GM10266 (cell line): ENCODE data around the gene DTX3L.
A peak's percentile ranks its signal among the peaks of the same experiment; 100 is the strongest.

Source experiments
- DNase-seq: peaks from one replicate; pipeline ENCODE4 v3.0.0; 2012; ENCODE audit errors: extremely low spot score
- CTCF ChIP-seq: IDR thresholded peaks from 2 replicates; pipeline ENCODE4 v1.5.1; 2012; ENCODE audit warnings: mild to moderate bottlenecking, low read depth; ENCODE audit not compliant: control insufficient read depth, insufficient read depth; ENCODE audit errors: missing control alignments

DTX3L gene

DNA sequence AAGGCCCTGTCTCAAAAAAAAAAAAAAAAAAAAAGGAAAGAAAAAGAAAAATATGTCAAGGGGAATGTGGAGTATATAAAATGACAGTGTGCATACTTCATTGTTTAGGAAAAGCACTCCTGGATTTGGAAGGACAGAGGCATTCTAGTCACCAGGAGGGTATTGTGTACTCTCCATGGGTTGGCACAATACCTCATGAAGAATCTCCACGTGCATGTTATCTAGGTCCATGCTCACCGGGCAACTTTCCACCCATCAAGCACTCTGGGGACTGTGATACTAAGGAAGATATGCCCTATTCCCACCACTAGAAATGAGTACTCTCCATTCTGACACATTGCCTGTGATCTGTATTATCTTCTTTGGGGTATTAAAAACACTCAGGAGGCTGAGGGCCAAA, 34.0 kb upstream of the DTX3L start:
- no peak for TF ChIP-seq CTCF
- DNase-seq: no peak

- DNase-seq: no peak
- TF ChIP-seq CTCF: no peak
Measured at GRCh38 chr3:122533480-122533879, 30.7 kb upstream of the DTX3L start.

DNA sequence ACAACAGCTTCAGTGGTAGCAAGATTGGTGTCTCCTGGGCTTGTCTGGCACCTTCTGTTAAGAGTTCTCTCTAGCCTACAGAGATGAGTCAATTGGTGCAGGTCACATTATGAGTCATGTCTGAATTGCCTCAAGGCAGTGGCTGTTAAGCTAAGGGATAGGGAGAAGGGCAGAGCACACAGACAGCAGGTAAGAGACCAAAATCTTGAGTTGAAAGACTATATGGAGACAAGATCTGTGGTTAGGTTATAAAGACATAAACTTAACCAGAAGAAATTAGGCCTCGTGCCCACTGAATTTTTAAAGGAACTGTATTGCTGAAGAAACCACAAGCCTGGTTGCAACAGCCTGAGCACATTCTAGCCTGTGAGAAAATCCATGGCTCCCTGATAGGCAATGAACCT, 30.2 kb upstream of the DTX3L start:
- TF ChIP-seq CTCF: no peak
- peak; percentile 76 for DNase-seq

GRCh38 chr3:122535964-122536631, 28.0 kb upstream of the DTX3L start:
- no peak for DNase-seq
- TF ChIP-seq CTCF: no peak

GRCh38 chr3:122536632-122537001, 27.5 kb upstream of the DTX3L start:
- DNase-seq: no peak
- no peak for TF ChIP-seq CTCF

DNA sequence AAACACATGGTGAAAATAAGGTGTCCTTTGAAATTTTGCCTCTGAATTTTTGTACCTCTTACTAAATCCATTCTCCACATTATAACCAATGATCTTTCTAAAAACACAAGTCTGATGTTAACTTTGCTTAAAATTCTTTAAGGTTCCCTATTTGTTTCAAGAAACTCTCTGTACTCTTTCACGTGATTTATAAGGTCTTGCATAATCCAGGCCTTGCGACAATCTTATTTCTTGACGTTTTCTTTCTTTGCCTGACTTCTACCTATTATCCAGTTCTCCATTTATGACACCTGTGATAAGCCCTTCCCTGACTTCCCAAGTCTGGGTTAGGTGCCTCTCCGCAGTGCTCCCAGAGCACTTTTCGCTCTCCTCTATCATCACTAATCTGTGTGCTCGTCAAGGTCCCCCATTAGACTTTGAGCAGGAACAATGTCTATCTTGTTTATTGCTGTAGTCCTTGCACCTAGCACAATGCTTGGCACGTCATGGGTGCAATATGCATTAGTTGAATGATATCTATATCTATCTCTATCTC, 25.1 kb upstream of the DTX3L start:
- no peak for TF ChIP-seq CTCF
- no peak for DNase-seq

DNA sequence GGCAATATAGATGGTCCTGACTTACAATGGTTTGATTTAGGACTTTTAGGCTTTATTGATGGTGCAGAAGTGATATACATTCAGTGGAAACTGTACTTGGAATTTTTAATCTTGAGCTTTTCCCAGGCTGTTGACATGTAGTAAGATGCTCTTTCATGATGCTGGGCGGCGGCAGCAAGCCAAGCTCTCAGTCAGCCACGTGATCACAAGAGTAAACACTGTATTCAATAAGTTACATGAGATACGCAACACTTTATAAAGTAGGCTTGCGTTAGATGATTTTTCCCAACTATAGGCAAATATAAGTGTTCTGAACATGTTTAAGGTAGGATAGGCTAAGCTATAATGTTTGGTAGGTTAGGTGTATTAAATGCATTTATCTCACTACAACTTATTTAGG, 18.0 kb upstream of the DTX3L start:
- DNase-seq: no peak

More for the DNA sequence above, 18.0 kb upstream of the DTX3L start:
- no peak for TF ChIP-seq CTCF
